ENCODE results near the gene LAMA2.
"Not testable (repeated sequence)": the region's sequence is repeated elsewhere in the genome, so short reads cannot be mapped to it uniquely, and the experiment has no call there.

DNA sequence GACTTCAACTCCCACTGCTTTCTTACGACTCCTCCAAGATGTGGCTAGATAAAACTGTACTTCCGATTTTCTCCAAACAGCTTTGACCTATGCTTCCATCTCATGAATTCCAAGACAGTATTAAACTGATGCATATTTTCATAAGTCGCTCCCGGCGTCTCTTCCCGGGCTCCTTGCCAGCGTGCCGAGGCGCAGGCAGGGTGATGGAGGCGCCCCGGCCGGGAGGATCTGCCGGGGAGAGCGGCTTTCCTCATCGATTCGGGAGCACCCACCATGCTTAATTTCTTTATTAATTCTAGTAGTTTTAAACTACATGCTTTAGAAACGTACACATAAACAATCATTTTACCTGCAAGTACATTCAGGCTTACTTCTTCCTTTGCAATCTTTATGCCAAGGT is 276.3 kb downstream of the LAMA2 start:
- TF ChIP-seq CTCF (conservative IDR thresholded peaks at IDR 0.05; ENCODE audit: low read depth in 2 of 2); NANOG (IDR thresholded peaks at IDR 0.05; ENCODE audit: borderline replicate concordance); EZH2phosphoT487 (IDR thresholded peaks at IDR 0.05; ENCODE audit: unreplicated experiment): not testable (repeated sequence)
- TF ChIP-seq, protein P1, sequence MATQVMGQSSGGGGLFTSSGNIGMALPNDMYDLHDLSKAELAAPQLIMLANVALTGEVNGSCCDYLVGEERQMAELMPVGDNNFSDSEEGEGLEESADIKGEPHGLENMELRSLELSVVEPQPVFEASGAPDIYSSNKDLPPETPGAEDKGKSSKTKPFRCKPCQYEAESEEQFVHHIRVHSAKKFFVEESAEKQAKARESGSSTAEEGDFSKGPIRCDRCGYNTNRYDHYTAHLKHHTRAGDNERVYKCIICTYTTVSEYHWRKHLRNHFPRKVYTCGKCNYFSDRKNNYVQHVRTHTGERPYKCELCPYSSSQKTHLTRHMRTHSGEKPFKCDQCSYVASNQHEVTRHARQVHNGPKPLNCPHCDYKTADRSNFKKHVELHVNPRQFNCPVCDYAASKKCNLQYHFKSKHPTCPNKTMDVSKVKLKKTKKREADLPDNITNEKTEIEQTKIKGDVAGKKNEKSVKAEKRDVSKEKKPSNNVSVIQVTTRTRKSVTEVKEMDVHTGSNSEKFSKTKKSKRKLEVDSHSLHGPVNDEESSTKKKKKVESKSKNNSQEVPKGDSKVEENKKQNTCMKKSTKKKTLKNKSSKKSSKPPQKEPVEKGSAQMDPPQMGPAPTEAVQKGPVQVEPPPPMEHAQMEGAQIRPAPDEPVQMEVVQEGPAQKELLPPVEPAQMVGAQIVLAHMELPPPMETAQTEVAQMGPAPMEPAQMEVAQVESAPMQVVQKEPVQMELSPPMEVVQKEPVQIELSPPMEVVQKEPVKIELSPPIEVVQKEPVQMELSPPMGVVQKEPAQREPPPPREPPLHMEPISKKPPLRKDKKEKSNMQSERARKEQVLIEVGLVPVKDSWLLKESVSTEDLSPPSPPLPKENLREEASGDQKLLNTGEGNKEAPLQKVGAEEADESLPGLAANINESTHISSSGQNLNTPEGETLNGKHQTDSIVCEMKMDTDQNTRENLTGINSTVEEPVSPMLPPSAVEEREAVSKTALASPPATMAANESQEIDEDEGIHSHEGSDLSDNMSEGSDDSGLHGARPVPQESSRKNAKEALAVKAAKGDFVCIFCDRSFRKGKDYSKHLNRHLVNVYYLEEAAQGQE (IDR thresholded peaks at IDR 0.05; ENCODE audit: unreplicated experiment), result not testable (repeated sequence)
